HG03064 (cell line): ENCODE results near the gene SLIT3.

ENCODE experiments used
- ATAC-seq: cut with Tn5 transposase; IDR thresholded peaks from one replicate; pipeline ENCODE4 v1.9.1; 2021; ENCODE audit warnings: low read depth; ENCODE audit not compliant: unreplicated experiment

The SLIT3 gene

DNA sequence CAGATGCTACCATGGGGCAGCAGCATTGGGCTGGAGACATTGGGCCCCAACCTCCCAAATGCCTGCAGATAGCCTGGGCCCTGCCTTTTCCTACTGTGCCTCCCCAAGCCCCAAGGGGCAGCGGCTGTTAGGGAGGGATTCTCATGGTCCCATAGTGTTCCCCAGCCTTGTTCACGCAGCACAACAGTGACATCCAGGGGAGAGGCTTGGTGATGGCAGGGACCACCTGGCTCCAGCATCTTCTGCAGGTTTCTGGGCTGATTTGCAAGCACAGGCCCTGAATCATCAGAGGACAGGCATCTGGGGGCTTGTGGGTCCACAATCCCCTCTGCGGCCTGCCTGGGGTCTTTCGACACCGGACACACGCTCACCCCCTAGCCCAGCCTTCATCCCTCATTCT lies 354.6 kb downstream of the SLIT3 start:
- no peak for ATAC-seq

DNA sequence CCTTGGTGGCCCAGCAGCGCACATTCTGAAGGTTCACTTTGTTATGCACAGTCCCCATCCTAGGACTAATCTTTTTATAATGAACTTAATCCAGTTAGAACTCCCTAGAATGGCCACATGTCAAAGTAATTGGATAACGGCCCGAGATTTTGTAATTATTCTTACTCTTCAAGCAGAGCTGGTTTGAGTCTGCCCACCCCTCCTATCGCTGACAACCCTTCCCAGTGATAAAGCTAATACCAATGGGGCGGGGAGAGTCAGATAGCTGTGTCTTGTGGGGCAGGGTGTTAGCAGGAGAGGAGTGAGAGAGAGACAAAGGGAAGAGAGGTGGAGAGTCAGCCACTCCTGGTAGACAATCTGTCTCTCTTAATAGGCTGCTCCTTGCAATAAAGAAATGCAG lies 356.9 kb downstream of the SLIT3 start:
- ATAC-seq, result no peak

DNA sequence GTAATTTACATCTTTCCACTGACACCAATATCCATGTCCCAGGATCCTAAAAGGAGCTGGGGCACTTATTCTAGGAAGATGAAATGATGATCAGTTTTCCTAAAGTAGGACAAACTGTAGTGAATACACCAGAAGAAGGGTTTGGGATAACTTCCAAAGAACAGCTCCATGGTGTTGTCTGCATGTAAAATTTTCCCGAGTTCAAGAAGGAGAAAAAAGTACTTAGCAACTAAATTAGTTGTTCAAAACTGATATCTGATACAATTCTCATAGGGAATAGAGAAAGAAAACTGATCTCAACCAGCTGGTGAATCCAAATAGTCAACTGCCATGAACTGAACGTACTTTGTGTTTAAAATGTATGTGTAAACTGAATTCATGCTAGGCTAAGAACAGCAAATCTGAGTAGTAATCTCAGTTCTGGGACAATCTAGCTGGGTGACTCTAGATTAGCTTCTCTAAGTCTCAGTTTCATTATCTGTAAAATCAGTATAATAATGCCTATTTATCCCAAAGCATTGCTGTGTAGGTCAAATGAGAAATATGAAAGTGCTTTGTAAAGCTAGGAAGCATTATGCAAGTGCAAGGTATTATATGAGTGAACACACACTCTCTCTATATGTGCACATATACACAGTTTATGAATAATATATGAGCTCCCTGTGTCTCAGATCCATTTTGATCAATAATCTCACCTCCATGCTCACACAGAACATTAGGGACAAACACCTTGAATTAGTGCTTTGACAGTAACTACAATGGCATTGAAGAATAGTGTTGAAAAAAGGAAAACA lies 357.7 kb downstream of the SLIT3 start:
- no peak for ATAC-seq

DNA sequence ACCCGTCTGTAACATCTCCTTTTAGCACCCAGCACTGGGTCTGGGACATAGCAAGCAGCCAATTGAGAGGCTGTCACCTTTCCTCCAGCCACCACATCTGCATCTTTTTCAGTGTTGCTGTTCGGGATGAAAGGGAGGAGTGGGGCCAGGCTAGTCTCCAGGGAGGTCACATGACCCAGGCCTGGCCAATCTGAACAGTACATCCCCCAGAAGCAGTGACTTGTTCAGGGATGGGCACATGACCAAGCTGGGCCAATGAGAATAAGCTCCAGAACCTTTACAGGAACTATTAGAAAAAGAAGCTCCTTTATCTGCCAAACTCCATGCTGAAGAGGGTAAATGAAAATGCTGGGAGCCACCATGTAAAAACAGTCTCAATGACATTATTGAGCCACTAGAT lies 359.0 kb downstream of the SLIT3 start:
- no peak for ATAC-seq

DNA sequence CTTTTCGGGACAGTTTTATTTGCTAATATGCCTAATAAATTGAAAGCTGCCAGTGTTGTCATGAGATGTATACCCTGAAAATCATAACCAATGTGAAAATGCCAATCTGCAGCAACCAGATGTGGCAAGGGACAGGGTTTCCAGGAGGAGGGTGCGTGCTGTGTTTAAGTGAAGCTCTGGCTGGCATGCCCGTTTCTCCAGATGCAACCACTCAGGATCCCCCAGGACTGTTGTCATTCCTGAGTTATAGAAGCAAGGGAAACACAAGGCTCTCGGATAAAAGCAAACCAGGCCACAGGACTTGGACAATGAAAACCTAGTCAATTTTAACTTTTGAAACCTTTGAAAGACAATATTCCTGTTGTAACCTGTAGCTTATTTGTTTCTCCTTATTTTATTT lies 360.2 kb downstream of the SLIT3 start:
- no peak for ATAC-seq

DNA sequence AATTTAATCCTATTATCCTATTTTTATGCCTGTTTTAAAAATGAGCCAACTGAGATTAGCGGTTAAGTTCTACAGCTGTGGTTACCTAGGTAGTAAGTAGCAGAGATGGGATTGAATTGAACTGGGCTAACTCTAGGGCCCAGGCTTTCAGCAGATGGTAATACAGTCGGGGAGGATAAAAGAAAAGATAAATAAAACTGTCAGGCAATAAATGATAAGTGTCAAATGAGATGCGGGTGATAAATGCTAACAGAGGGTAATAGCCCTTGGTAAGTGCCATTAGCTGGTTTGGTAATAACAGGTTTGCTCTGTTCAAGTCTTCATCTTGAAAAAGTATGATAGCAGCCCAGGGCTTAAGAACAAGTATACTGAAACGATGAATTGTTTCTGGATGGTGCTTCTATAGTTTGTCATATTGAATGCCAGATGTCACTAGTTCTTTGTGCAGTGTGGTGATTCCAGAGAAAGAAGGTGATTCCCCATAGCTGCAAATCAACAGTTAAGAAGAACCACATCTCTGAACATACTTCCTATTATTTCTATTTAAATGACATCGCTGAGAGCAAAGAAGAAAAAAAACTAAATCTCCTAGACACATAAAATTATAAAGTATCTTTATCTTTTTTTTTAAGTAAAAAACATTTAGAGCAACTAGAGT lies 360.9 kb downstream of the SLIT3 start:
- ATAC-seq, result no peak

DNA sequence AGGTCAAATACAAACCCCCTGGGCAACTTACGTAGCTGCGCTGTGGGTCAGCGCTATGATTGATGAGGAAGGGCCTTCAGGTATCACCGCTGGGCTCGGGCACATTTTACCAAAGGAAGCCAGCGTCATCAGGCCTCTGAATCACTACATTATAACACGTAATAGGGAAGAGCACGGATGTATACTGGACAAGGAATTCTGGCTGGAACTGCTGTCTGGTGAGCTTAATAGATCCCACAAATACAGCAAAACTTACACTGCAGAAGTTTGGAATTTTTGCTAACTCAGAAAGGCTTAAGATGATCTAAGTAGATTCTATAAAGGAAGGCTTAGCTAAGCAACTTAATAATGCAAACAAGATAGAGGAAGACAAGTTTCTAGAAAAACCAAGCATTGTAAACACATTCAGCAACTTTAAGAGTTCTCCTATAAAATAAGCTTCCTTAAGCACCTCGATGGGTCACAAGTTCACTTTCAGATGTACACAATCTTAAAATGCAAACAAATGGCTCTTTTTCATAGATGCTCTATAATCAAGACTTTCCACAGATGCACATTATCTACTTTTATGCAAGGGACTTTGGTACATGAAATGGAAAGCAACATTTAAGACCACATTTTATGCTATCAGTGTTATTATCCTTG lies 361.7 kb downstream of the SLIT3 start:
- no peak for ATAC-seq

DNA sequence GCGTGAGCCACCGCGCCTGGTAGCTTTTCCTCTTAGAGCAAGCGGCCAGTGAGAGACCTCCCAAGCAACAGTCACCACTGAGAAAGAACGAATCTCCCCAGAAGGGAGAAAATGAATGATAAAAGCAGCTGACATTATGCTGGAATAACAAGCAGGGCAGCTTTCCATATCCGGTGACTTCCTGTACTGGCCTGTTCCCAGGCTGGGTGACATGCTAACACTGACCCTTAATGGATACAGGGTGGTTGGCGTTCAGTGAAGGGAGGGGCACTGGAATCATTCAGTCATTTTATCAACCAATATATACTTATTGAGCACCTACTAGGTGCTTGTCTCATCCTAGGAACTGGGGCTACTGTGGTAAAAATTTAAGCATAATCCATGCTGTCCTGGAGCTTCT lies 364.4 kb downstream of the SLIT3 start:
- ATAC-seq, result no peak

DNA sequence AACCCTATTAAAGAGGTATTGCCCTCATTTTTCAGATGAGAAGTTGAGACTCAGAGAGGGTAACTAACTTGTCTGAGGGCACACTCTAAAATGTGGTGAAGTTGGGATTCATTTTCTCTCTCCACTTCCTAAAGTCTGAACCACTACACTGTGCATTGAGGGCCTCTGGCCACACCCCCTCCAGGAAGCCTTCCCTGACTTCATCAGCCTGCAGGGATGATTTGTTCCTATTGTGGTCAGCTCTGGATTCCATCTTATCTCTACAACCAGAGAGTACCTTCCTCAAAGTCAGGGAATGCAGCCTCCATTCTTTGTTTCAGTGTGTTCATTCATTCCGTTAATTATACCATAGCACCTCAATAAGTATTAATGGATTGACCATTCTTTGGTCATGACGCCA lies 365.8 kb downstream of the SLIT3 start:
- no peak for ATAC-seq

DNA sequence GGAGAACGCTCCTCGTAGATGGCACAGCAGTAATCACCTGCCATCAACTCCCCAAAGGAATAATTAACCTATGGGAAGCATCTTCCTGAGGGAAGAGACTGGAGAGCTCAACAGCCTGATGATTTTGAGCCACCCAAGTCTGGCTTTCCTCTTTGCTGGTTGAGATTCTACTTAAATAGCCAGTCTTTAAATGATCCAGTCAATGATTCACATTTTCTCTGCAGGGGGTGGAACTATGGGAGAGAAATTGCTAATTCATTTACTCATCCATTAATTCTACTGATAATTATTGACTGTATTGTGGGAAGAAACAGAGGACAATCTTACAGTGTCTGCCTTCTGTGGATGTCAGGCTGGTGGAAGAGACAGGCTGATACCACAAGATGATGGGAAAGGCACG lies 366.8 kb downstream of the SLIT3 start:
- ATAC-seq, result no peak

DNA sequence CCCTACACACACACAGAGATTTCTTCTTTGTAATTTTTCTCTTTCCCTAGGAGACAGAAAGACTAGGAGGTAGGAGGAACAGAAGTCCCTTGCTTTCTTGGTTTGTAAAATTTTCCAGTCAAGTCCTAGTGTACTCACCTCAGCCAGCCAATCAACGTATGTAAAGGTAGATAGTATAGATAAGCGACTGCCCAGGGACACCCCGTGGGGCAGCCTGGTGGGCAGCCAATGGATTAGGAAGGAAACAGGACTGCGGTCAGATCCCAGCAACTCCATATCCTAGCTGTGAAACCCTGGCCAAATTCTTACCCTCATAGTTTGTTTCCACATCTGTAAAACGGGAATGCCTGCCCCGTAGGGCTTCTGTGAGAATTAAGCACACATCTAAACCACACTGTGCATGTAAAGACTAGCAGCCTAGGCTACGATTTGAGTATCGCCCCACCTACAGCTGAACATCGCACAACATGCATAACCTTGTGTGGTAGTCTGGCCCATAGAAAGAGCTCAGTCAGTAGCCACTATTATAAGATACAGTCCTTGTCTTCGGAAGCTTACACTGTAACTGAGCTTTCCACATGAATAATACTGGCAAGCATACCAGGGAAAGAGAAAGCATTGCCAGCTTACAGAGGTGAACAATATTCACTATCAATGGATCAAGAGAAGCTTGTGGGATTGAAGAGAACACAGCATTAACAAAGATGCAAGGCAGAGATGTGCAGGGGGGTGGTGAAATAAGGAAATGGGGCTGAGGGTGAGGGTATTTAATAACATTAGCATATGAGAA lies 368.3 kb downstream of the SLIT3 start:
- no peak for ATAC-seq

DNA sequence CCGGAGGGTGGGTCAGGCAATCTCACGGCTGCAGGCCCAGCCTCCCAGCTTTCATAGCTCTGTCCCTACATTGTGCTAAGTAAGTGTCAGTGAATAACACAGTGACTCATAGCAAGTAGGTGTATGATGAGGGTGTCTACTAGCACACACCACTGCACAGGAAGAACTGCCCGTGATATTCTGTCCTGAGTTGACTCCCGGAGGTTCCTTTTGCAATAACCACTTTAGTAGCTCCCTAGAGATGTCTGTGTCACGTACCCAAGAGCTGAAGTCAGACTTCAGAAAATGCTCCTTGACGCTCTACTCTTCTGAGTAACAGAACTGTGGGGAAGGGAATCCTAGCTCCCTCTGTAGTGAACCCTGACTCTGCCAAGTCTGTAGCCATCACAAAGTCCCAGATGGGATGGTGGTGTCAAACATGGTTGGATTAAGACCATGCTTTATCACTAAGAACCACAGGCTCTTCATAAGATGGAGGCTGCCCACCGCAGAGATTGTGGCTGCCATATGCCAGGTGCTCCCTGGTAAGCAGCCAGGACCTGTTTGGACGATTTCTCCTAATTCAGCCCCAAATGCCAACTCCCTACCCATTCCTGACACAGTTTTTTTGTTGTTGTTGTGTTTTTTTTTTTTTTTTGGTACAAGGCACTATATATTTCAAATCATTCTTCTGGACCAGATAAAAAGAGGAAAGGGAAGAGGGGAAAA lies 369.1 kb downstream of the SLIT3 start:
- no peak for ATAC-seq

DNA sequence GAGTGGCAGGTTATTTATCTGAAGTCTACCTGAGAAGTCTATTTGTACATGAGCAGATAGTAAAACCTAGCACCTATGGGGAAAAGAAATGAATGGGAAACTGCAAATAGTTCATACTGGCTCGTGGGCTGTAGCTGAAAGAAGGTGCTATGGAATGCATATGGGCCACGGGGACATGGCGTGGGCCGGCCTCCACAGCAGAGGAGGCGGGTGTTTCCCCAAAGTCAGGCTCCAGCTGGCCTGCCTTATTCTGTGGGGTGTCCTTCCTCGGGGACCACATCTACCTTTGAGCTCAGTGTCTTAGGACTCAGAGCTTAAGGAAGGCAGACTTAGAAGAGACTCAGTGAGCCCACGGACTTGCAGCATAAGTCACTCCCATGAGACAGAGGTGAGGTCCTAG lies 371.3 kb downstream of the SLIT3 start:
- no peak for ATAC-seq

DNA sequence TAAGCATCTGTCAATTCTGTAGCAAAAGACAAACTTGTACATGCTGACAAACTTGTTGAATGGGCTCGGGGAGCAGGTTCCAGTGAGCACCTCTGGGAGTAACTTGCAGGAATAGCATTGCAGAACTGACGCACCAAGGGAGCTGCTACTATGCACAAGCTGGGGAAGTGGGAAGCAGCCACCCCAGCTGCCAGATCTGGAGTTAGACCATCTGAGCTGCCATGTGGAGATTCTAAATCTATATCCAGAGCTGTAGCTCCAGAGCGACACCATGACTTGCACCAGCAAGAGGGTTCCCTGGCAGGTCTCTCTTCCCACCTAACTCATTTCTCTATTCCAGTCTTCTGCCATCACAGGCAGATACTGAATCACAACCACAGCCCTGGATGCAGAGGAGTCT lies 375.8 kb downstream of the SLIT3 start:
- ATAC-seq, result no peak

DNA sequence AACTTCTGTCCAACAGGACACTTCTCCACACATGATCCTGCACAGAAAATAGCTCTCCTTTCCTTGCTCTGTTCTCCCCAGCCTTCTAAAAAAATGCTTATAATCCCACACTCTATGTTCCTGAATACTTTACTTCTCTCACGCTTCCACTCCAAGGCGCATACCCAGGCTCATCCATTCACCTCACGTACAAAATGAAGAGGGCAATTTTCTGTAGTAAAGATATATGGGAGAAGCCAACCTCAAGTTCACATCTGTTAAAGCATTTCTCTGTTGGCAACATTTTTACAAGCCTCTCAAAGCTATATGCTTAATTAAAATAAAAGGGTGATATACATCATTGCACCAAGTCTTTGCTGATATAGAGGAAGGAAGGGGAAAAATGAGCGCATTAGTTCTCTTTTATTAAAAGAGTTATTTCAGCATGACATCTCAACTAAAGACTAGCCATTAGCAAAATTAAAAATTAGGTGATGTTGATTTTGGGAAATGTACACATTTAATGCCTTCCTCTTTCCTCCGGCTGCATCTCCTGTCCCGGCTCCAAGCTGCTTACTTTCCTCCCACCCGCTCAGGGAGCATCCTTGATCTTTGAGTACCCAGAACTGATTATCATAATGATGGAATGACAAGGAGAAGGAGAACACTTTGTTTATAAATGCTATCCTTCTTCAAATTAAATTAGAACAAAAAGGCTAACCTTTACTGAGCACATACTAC lies 379.6 kb downstream of the SLIT3 start:
- ATAC-seq, result no peak

DNA sequence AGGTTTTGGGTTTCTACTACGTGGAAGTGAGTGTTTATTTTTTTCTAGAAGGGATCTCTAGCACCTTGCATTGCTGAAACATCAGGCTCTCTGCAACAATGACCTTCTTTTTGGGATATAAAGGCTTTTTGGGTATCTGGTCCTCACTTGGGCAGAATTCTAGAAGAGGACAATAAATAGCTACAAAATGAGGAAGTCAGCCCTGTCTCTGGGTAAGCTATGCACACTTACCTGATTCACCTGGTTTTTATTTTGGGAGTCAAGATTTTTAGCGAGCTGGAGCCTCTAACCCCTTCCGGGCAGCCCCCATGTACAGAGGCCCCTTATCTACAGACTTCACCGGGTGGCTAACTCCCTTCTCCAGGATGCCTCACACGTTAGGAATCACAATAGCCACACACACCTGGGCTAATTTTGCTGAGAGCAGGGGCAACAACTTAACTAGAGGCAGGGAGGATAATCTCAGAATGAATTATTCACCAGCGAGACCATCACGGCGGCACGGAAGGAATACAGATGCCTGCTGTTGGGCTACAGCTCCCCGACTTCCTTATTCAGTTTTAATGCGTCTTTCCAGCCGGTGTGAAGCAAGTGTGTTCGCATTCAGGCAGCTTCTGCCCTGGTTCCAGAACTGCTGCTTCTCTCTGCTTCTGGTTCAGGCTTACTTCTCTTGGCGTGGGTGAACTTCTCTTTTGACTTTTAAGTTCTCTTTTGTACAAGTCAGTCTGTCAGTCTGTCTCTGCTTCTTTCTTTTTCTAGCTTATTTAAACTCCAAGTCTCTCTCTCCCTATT lies 380.7 kb downstream of the SLIT3 start:
- no peak for ATAC-seq

DNA sequence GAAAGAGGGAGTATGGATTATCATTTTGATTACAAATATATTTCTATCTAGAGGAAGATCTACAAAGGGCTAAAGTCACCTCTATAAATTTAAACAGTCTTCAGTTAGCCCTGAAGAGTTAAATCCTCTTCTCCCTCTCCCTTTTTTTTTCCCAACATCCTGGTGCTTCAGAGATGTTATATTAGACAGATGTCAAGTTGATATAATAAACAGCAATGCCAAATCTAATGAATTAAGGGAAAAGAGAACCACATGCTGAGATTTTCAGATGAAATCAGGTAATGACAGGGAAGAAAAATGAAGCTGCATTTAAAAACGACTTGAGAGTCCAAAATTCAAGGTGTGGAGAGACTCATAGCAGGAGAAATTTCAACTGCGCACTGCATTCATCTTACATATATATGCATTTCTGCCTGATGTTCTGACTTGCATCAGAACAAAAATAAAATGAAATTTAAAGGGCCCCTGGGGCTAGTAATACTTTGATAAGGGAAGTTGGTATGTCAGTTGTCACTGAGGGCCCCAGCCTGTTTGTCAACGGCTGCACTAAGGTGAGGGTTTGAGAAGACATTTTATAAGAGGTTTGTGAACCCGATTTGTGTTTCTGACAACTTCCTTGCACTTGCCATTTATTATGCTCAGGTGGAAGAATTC lies 382.9 kb downstream of the SLIT3 start:
- ATAC-seq, result no peak

DNA sequence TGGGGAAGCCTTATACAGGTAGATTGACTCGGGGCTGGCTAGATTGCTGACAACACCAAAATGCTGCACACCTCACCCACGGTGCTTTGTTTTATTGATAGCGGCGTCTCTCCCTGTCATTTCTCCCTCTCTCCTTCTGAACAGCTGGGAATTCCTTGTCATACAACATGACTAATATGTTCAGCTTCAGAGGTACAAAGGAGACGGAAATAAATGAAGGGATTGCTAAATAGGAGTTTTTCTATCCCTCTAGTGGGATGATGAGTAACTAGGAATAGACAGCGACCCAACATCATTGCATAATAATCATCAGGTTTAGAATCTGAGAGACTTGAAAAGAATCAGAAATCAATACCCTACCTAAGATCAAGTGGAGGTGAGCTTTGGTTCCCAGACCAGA lies 384.1 kb downstream of the SLIT3 start:
- no peak for ATAC-seq

DNA sequence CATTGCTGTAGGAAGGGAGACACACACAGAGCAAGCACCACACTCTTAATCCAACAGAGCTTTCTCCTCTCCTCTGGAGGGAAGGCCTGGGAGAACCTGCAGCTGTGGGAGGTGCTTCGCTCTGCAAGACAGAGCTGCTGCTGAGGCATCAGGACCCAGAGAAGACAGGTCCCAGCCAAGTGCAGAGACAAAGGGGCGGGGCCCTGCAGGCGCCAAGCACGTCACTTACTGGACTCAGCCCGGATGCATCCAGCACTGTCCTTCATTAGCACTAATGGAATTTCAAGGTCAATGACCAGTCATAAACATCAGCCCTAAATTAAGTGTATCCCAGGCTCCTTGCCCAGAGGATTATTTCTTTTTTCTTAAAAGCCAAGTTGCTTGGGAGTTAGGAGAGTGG lies 384.7 kb downstream of the SLIT3 start:
- ATAC-seq, result no peak
